GM21447 (cell line): Measurements from ENCODE around the gene PBX1.
"Not testable (repeated sequence)": the region's sequence is repeated elsewhere in the genome, so short reads cannot be mapped to it uniquely, and the experiment has no call there.

ENCODE experiments used
- ATAC-seq: cut with Tn5 transposase; IDR thresholded peaks from one replicate; pipeline ENCODE4 v1.9.1; 2021; ENCODE audit not compliant: unreplicated experiment

PBX1 gene

GRCh38 chr1:164589961-164590507, 31.1 kb downstream of the PBX1 start:
- ATAC-seq = no peak

- ATAC-seq = no peak
Observed at GRCh38 chr1:164590592-164590991, 31.6 kb downstream of the PBX1 start.

- no peak for ATAC-seq
Observed at GRCh38 chr1:164591858-164592257, 32.9 kb downstream of the PBX1 start.

GRCh38 chr1:164592634-164593033, 33.6 kb downstream of the PBX1 start:
- no peak for ATAC-seq

GRCh38 chr1:164595212-164595611, 36.2 kb downstream of the PBX1 start:
- ATAC-seq = no peak

- no peak for ATAC-seq
Observed at GRCh38 chr1:164596172-164596571, 37.2 kb downstream of the PBX1 start.

GRCh38 chr1:164598719-164599118, 39.7 kb downstream of the PBX1 start:
- ATAC-seq = no peak

GRCh38 chr1:164599272-164599671, 40.3 kb downstream of the PBX1 start:
- no peak for ATAC-seq

GRCh38 chr1:164601399-164602100, 42.6 kb downstream of the PBX1 start:
- ATAC-seq = no peak

GRCh38 chr1:164602101-164602422, 43.1 kb downstream of the PBX1 start:
- no peak for ATAC-seq

GRCh38 chr1:164602480-164603093, 43.6 kb downstream of the PBX1 start:
- no peak for ATAC-seq

GRCh38 chr1:164603805-164604204, 44.8 kb downstream of the PBX1 start:
- ATAC-seq = not testable (repeated sequence)

- no peak for ATAC-seq
Observed at GRCh38 chr1:164604541-164604940, 45.6 kb downstream of the PBX1 start.

- ATAC-seq = no peak
Observed at GRCh38 chr1:164605254-164606091, 46.5 kb downstream of the PBX1 start.

- no peak for ATAC-seq
Observed at GRCh38 chr1:164607351-164607750, 48.4 kb downstream of the PBX1 start.

GRCh38 chr1:164608651-164609057, 49.7 kb downstream of the PBX1 start:
- ATAC-seq = no peak

GRCh38 chr1:164609089-164609488, 50.1 kb downstream of the PBX1 start:
- no peak for ATAC-seq

- ATAC-seq = no peak
Observed at GRCh38 chr1:164610538-164611222, 51.7 kb downstream of the PBX1 start.

GRCh38 chr1:164611754-164612642, 53.0 kb downstream of the PBX1 start:
- ATAC-seq = no peak

- no peak for ATAC-seq
Observed at GRCh38 chr1:164613176-164613575, 54.2 kb downstream of the PBX1 start.
